Hepatocyte (in vitro differentiated cells): ENCODE results near the gene STARD9.

Experiments used
- CTCF ChIP-seq: fragments of 200-600 bp; sonication (generic); IDR thresholded peaks from 2 replicates; pipeline ENCODE4 v1.5.1; 2016; ENCODE audit warnings: antibody characterized with exemption, mild to moderate bottlenecking; ENCODE audit not compliant: poor library complexity
- EZH2 ChIP-seq: fragments of 200-600 bp; sonication (generic); IDR thresholded peaks from 2 replicates; pipeline ENCODE4 v1.6.1; 2016; ENCODE audit warnings: antibody characterized with exemption, mild to moderate bottlenecking, borderline replicate concordance

- TF ChIP-seq CTCF (no peak), EZH2 (no peak)
Observed at GRCh38 chr15:42590619-42591237, 15.3 kb downstream of the STARD9 start.
